ENCODE measurements around the gene ENHO.

Gene ENHO

GRCh38 chr9:34477541-34477940 is 45.2 kb downstream of the ENHO start:
- H3K4me3 ChIP-seq (ENCODE audit: extremely low read depth, insufficient read depth, low read length, poor library complexity, severe bottlenecking): no peak overlapping the region
- WGBS, 2 experiments (ENCODE audit: insufficient coverage in 2 of 2): no CpG with 5 or more reads among the region's 1 CpG
- no peaks in the 10 kb centered on the region for H3K4me1 ChIP-seq (ENCODE audit: control insufficient read depth, insufficient read depth, low read length, poor library complexity, severe bottlenecking)
- H3K36me3 ChIP-seq (ENCODE audit: control insufficient read depth, insufficient read depth, low read length): no peaks in the 10 kb centered on the region
- H3K9me3 ChIP-seq (ENCODE audit: control insufficient read depth, low read length): no peaks in the 10 kb centered on the region
- H3K27ac ChIP-seq (ENCODE audit: low read depth, low read length, severe bottlenecking): no peak overlapping the region

DNA sequence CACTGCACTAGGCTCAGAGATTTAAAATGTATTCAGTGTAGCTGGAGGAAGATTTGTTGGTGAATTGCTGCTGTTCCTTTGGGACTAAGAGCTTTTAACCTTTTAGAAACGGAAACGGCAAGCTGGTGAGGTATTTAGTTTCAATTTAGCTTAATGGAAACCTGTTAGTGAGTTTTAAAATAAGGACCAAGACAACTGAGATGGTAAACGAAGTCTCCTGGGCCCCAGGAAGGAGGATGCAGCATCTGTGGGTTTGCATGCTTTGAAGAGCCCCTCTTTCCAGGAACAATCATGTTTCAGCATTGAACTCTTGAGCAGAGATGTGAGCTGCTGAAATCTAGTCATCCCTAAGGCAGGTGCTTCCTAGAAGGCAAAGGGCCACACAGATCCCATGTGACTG is 47.7 kb downstream of the ENHO start:
- Histone ChIP-seq H3K27ac (ENCODE audit: low read depth, low read length, severe bottlenecking) (no peak overlapping the region), H3K4me3 (ENCODE audit: extremely low read depth, insufficient read depth, low read length, poor library complexity, severe bottlenecking) (no peak overlapping the region), H3K9me3 (ENCODE audit: control insufficient read depth, low read length) (no peaks in the 10 kb centered on the region), H3K4me1 (ENCODE audit: control insufficient read depth, insufficient read depth, low read length, poor library complexity, severe bottlenecking) (no peaks in the 10 kb centered on the region), H3K36me3 (ENCODE audit: control insufficient read depth, insufficient read depth, low read length) (no peaks in the 10 kb centered on the region)
- WGBS, 2 experiments (ENCODE audit: insufficient coverage in 2 of 2): 79 to 89% methylated on average over 3 of the region's 3 CpGs

Measured in mesodermal cell (in vitro differentiated cells).